AG04450 (cell line): ENCODE data around the gene ORC5. TPM values are rescaled to one million over a fixed set of nuclear protein-coding genes. Genes with fewer than 3 reads are reported as not detected.
A peak's percentile ranks its signal among the peaks of the same experiment; 100 is the strongest.

Experiments used
- CTCF ChIA-PET: fragments of 300-600, 350-600 bp; formaldehyde crosslinking; extraction: SDS; loops from one replicate; lab custom pipeline; 2022; ENCODE audit warnings: antibody characterized with exemption, inconsistent platforms; lab: Charles Lee
- POLR2A ChIA-PET: fragments of 350-600 bp; formaldehyde crosslinking; extraction: SDS; loops from one replicate; lab custom pipeline; 2021; ENCODE audit warnings: antibody characterized with exemption, inconsistent platforms; lab: Yijun Ruan, JAX
- DNase-seq: peaks from one replicate; pipeline ENCODE4 v3.0.0-alpha.2; 2011; ENCODE audit warnings: low read depth, low spot score
- H3K27ac ChIP-seq: one replicate; pipeline ENCODE4 v1.5.1; 2012; ENCODE audit warnings: low read depth, low read length, control low read depth
- H3K27me3 ChIP-seq: one replicate; pipeline ENCODE4 v1.6.0; 2012; ENCODE audit warnings: low read length; ENCODE audit not compliant: control insufficient read depth, insufficient read depth
- H3K4me3 ChIP-seq: 2 replicates; pipeline ENCODE4 v1.5.1; 2011; ENCODE audit warnings: mild to moderate bottlenecking, low read depth, low read length, control low read depth
- H3K9me3 ChIP-seq: 2 replicates; pipeline ENCODE4 v1.5.1; 2012; ENCODE audit warnings: low read length; ENCODE audit not compliant: control insufficient read depth, insufficient read depth
- polyA plus RNA-seq: library from polyadenylated mRNA; depleted of rRNA; stranded (reverse); fragments of >200 nt; gene quantifications from 2 replicates; pipeline ENCODE4 v1.2.3, GENCODE V29; 2011
- TF ChIP-seq, protein P1 (sequence below): IDR thresholded peaks from 2 replicates; pipeline ENCODE4 v1.5.1; 2011; ENCODE audit warnings: low read depth, low read length, control low read depth, inconsistent platforms

Gene ORC5
- polyA plus RNA-seq, 1 experiment = 8.5 TPM

GRCh38 chr7:104112623-104113022 lies 95.2 kb downstream of the ORC5 start:
- Histone ChIP-seq H3K4me3 (no peak overlapping the region), H3K27ac (no peak overlapping the region), H3K27me3 (peaks cover 2% of the 10 kb centered on the region), H3K9me3 (no peaks in the 10 kb centered on the region)
- CTCF ChIA-PET = no interaction called here
- DNase-seq = no peak
- TF ChIP-seq, protein P1, sequence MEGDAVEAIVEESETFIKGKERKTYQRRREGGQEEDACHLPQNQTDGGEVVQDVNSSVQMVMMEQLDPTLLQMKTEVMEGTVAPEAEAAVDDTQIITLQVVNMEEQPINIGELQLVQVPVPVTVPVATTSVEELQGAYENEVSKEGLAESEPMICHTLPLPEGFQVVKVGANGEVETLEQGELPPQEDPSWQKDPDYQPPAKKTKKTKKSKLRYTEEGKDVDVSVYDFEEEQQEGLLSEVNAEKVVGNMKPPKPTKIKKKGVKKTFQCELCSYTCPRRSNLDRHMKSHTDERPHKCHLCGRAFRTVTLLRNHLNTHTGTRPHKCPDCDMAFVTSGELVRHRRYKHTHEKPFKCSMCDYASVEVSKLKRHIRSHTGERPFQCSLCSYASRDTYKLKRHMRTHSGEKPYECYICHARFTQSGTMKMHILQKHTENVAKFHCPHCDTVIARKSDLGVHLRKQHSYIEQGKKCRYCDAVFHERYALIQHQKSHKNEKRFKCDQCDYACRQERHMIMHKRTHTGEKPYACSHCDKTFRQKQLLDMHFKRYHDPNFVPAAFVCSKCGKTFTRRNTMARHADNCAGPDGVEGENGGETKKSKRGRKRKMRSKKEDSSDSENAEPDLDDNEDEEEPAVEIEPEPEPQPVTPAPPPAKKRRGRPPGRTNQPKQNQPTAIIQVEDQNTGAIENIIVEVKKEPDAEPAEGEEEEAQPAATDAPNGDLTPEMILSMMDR = no peak
- POLR2A ChIA-PET = no interaction called here

DNA sequence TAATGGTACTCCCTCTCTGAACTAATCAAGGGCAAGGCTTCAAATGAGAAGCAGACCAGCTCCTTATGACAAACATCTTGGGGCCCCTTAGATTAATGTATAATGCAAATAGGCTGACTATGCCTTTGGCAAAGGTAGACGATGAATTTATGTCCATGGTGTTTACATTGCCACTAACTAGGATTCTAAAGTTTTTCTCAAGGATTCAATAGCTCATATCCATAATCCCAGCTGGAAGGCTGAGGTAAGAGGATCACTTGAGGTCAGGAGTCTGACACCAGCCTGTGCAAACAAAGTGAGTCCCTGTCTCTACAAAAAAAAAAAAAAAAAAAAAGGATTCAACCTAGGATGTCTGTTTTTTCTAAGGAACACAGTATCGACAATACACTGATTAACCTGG lies 96.5 kb downstream of the ORC5 start:
- CTCF ChIA-PET = interaction anchor here (0.6 kb wide), 1 partner anchor 25 kb away, joined by 3 read pairs; no protein-coding TSS in a partner anchor
- H3K9me3 ChIP-seq = no peaks in the 10 kb centered on the region
- H3K27me3 ChIP-seq = peaks cover 4% of the 10 kb centered on the region
- no peak overlapping the region for H3K4me3 ChIP-seq
- POLR2A ChIA-PET = interaction anchor here (0.7 kb wide), 1 partner anchor 21 kb away, joined by 4 read pairs; no protein-coding TSS in a partner anchor
- TF ChIP-seq, protein P1 = no peak
- H3K27ac ChIP-seq = no peak overlapping the region
- no peak for DNase-seq

- TF ChIP-seq, protein P1 = peak; percentile 30; the same call in 1 of the 2 replicates
- ChIA-PET CTCF (interaction anchor here (0.7 to 1.8 kb wide), 7 partner anchors 11 to 609 kb away, joined by 3 to 9 read pairs (median 5); no protein-coding TSS in a partner anchor), POLR2A (interaction anchor here (0.6 kb wide), 1 partner anchor 163 kb away, joined by 3 read pairs; no protein-coding TSS in a partner anchor)
- no peak for DNase-seq
- Histone ChIP-seq H3K27me3 (peaks cover 4% of the 10 kb centered on the region), H3K27ac (no peak overlapping the region), H3K9me3 (no peaks in the 10 kb centered on the region), H3K4me3 (no peak overlapping the region)
These were observed 101.5 kb downstream of the ORC5 start for GRCh38 chr7:104106108-104106905.

GRCh38 chr7:104098890-104099289 lies 108.9 kb downstream of the ORC5 start:
- Histone ChIP-seq H3K27ac (no peak overlapping the region), H3K9me3 (no peaks in the 10 kb centered on the region), H3K4me3 (no peak overlapping the region), H3K27me3 (no peaks in the 10 kb centered on the region)
- no peak for DNase-seq
- ChIA-PET POLR2A (no interaction called here), CTCF (no interaction called here)
- TF ChIP-seq, protein P1 = no peak

GRCh38 chr7:104096683-104097082 lies 111.1 kb downstream of the ORC5 start:
- CTCF ChIA-PET = interaction anchor here (0.6 to 2.2 kb wide), 9 partner anchors 16 to 652 kb away, joined by 3 to 10 read pairs (median 3); no protein-coding TSS in a partner anchor
- TF ChIP-seq, protein P1 = peak; percentile 39; the same call in 1 of the 2 replicates
- no peak for DNase-seq
- Histone ChIP-seq H3K27me3 (no peaks in the 10 kb centered on the region), H3K4me3 (no peak overlapping the region), H3K9me3 (no peaks in the 10 kb centered on the region), H3K27ac (no peak overlapping the region)
- POLR2A ChIA-PET = no interaction called here
